ENCODE measurements around the gene ALKBH3. TPM values are rescaled to one million over a fixed set of nuclear protein-coding genes. Genes with fewer than 3 reads are reported as not detected.

Gene ALKBH3
- total RNA-seq, 1 experiment from 2014 or later = 13.3 TPM

DNA sequence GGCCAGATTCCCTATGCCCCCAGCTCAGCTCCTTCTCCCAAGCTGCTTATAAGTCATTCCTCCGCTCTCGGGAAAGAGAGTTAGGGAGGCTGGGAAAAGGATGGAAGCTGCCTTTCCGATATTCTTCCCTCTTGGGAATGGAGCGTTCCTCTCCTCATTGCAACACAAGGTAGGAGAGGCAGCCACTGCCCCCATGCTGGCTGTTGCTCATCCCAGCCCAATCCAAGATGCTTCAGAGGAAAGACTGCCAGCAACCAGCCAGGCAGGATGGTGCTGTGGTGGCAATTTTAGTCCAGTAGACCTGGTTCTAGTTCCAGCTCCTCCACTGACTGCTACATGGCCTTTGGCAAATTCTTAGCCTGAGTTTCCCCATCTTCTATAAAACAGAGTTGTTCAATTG lies 48.1 kb downstream of the ALKBH3 start:
- CTCF ChIA-PET = interaction anchor here (1.0 to 1.6 kb wide), 5 partner anchors 15 to 175 kb away, joined by 3 read pairs; no protein-coding TSS in a partner anchor
- TF ChIP-seq, protein P1, sequence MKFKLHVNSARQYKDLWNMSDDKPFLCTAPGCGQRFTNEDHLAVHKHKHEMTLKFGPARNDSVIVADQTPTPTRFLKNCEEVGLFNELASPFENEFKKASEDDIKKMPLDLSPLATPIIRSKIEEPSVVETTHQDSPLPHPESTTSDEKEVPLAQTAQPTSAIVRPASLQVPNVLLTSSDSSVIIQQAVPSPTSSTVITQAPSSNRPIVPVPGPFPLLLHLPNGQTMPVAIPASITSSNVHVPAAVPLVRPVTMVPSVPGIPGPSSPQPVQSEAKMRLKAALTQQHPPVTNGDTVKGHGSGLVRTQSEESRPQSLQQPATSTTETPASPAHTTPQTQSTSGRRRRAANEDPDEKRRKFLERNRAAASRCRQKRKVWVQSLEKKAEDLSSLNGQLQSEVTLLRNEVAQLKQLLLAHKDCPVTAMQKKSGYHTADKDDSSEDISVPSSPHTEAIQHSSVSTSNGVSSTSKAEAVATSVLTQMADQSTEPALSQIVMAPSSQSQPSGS (CRISPR knock-in tag; IDR thresholded peaks at IDR 0.05; ENCODE audit: borderline replicate concordance, low read depth) = no peak
- TF ChIP-seq ZNF232 (CRISPR knock-in tag; IDR thresholded peaks at IDR 0.05) (no peak), IRF1 (CRISPR knock-in tag; IDR thresholded peaks at IDR 0.05) (no peak), GTF2I (CRISPR knock-in tag; conservative IDR thresholded peaks at IDR 0.05) (no peak), AFF4 (CRISPR knock-in tag; IDR thresholded peaks at IDR 0.05; ENCODE audit: borderline replicate concordance) (no peak), SMAD3 (CRISPR knock-in tag; IDR thresholded peaks at IDR 0.05; ENCODE audit: borderline replicate concordance) (no peak), MXD4 (CRISPR knock-in tag; IDR thresholded peaks at IDR 0.05; ENCODE audit: borderline replicate concordance) (no peak), KAT7 (CRISPR knock-in tag; IDR thresholded peaks at IDR 0.05; ENCODE audit: borderline replicate concordance) (no peak), ZNF219 (CRISPR knock-in tag; IDR thresholded peaks at IDR 0.05; ENCODE audit: borderline replicate concordance) (no peak), ZNF423 (CRISPR knock-in tag; IDR thresholded peaks at IDR 0.05) (no peak), RORB (CRISPR knock-in tag; IDR thresholded peaks at IDR 0.05) (no peak), TEAD1 (CRISPR knock-in tag; IDR thresholded peaks at IDR 0.05) (no peak)
- TF ChIP-seq, protein P2, sequence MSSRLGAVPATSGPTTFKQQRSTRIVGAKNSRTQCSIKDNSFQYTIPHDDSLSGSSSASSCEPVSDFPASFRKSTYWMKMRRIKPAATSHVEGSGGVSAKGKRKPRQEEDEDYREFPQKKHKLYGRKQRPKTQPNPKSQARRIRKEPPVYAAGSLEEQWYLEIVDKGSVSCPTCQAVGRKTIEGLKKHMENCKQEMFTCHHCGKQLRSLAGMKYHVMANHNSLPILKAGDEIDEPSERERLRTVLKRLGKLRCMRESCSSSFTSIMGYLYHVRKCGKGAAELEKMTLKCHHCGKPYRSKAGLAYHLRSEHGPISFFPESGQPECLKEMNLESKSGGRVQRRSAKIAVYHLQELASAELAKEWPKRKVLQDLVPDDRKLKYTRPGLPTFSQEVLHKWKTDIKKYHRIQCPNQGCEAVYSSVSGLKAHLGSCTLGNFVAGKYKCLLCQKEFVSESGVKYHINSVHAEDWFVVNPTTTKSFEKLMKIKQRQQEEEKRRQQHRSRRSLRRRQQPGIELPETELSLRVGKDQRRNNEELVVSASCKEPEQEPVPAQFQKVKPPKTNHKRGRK (CRISPR knock-in tag; IDR thresholded peaks at IDR 0.05; ENCODE audit: borderline replicate concordance) = no peak
- TF ChIP-seq, protein P3, sequence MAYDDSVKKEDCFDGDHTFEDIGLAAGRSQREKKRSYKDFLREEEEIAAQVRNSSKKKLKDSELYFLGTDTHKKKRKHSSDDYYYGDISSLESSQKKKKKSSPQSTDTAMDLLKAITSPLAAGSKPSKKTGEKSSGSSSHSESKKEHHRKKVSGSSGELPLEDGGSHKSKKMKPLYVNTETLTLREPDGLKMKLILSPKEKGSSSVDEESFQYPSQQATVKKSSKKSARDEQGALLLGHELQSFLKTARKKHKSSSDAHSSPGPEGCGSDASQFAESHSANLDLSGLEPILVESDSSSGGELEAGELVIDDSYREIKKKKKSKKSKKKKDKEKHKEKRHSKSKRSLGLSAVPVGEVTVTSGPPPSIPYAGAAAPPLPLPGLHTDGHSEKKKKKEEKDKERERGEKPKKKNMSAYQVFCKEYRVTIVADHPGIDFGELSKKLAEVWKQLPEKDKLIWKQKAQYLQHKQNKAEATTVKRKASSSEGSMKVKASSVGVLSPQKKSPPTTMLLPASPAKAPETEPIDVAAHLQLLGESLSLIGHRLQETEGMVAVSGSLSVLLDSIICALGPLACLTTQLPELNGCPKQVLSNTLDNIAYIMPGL (CRISPR knock-in tag; IDR thresholded peaks at IDR 0.05) = no peak
- H3K4me3 Mint-ChIP-seq = no peak overlapping the region
- no peaks in the 10 kb centered on the region for H3K36me3 Mint-ChIP-seq
- DNase-seq (ENCODE audit: low spot score) (no peak), ATAC-seq (no peak)
- H3K9me3 Mint-ChIP-seq = no peaks in the 10 kb centered on the region
- H3K4me1 Mint-ChIP-seq = peaks cover 16% of the 10 kb centered on the region
- POLR2A ChIA-PET = interaction anchor here (1.3 kb wide), 1 partner anchor 14 kb away, joined by 3 read pairs; the partner anchor contains the start of gene C11orf96
- no peaks in the 10 kb centered on the region for H3K27me3 Mint-ChIP-seq (ENCODE audit: low read depth)
- H3K27ac Mint-ChIP-seq = no peak overlapping the region

DNA sequence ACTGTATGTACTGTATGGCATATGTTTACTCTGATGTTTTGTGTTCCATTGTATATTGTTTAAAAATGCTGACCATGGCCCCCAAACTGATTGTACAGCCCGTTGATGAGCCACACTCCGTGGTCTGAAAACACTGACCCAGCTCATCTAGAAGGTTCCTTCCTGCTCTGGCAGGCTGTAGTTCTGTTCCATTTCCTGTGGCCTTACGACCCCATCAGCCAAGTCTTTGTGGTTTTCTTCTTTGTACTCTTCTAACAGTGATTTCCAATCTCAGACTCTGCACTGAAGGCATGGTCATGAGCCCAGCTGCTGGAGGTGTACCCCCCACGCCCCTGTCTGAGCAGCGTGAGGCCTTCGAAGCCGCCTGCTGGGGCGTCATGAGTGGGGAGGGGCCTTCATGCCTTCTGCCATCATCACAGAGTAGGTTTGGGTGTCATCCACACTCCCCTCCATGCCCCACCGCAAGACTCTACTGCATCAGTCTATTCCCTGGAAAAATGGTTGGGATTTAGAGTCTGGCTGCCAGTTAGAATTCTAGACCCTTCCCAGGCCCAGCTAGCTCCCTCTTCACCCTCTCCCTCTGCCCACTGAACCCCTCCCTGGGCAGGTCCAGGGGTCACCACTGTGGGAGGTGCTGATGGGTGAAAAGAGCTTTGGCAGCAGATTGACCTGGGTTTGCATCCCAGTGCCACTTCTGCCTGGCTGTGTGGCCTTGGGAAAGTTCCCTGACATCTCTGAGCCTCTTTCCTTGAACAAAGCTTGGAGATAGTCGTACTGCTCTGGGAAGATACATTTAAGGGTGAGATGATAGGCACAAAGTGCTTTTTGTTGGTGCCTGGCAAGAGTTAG lies 50.5 kb downstream of the ALKBH3 start:
- H3K27ac Mint-ChIP-seq = no peak overlapping the region
- peaks cover 18% of the 10 kb centered on the region for H3K4me1 Mint-ChIP-seq
- no peaks in the 10 kb centered on the region for H3K27me3 Mint-ChIP-seq (ENCODE audit: low read depth)
- H3K9me3 Mint-ChIP-seq = no peaks in the 10 kb centered on the region
- CTCF ChIA-PET = interaction anchor here (0.7 to 4.2 kb wide), 9 partner anchors 9 to 164 kb away, joined by 3 to 54 read pairs (median 3); partner anchors contain the start of genes C11orf96 and EXT2
- DNase-seq (ENCODE audit: low spot score) (no peak), ATAC-seq (no peak)
- H3K36me3 Mint-ChIP-seq = no peaks in the 10 kb centered on the region
- H3K4me3 Mint-ChIP-seq = no peak overlapping the region
- POLR2A ChIA-PET = no interaction called here
- TF ChIP-seq GTF2I (CRISPR knock-in tag; conservative IDR thresholded peaks at IDR 0.05) = 0 out of 2 replicates have a peak, but pooled peaks have one; percentile 15
- TF ChIP-seq, protein P4, sequence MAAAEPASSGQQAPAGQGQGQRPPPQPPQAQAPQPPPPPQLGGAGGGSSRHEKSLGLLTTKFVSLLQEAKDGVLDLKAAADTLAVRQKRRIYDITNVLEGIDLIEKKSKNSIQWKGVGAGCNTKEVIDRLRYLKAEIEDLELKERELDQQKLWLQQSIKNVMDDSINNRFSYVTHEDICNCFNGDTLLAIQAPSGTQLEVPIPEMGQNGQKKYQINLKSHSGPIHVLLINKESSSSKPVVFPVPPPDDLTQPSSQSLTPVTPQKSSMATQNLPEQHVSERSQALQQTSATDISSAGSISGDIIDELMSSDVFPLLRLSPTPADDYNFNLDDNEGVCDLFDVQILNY (CRISPR knock-in tag; IDR thresholded peaks at IDR 0.05) = no peak

All from WTC11 (cell line).